Progenitor cell of endocrine pancreas (in vitro differentiated cells): ENCODE data around the gene DIP2C. TPM values are rescaled to one million over a fixed set of nuclear protein-coding genes. Genes with fewer than 3 reads are reported as not detected.

Source experiments
- DNase-seq: peaks from one replicate; pipeline ENCODE4 v3.0.0; 2021; ENCODE audit warnings: low spot score; ENCODE audit not compliant: unreplicated experiment
- H3K27ac Mint-ChIP-seq: 2 replicates; pipeline ENCODE4 v1.8.0; 2021; ENCODE audit warnings: mild to moderate bottlenecking, moderate library complexity, mixed read lengths
- H3K27me3 Mint-ChIP-seq: 2 replicates; pipeline ENCODE4 v1.8.0; 2021; ENCODE audit warnings: mixed read lengths
- H3K36me3 Mint-ChIP-seq: 2 replicates; pipeline ENCODE4 v1.8.0; 2022; ENCODE audit warnings: mixed read lengths; ENCODE audit not compliant: insufficient read depth
- H3K4me1 Mint-ChIP-seq: 2 replicates; pipeline ENCODE4 v1.8.0; 2021; ENCODE audit warnings: low read depth, mixed read lengths
- H3K4me3 Mint-ChIP-seq: 2 replicates; pipeline ENCODE4 v1.8.0; 2021; ENCODE audit warnings: low read depth, mild to moderate bottlenecking, moderate library complexity, mixed read lengths
- H3K9me3 Mint-ChIP-seq: 2 replicates; pipeline ENCODE4 v1.8.0; 2021; ENCODE audit warnings: low read depth, mixed read lengths
- CTCF ChIP-seq: fragments of 200-600 bp; sonication (generic); IDR thresholded peaks from one replicate; pipeline ENCODE4 v1.5.0; 2021; ENCODE audit warnings: antibody characterized with exemption, mild to moderate bottlenecking; ENCODE audit not compliant: unreplicated experiment
- total RNA-seq: library from RNA; stranded (reverse); gene quantifications from 2 replicates; pipeline ENCODE4 v1.2.1, GENCODE V29; 2021

DIP2C gene
- total RNA-seq, 1 donor from 2014 or later: 27.2 TPM

GRCh38 chr10:443459-443858 lies 246.0 kb downstream of the DIP2C start:
- Mint-ChIP-seq H3K27ac (peak overlapping the region; percentile 19), H3K27me3 (no peaks in the 10 kb centered on the region), H3K4me3 (no peak overlapping the region), H3K4me1 (no peaks in the 10 kb centered on the region), H3K36me3 (peaks cover 30% of the 10 kb centered on the region), H3K9me3 (peaks cover 3% of the 10 kb centered on the region)
- TF ChIP-seq CTCF: no peak
- no peak for DNase-seq

GRCh38 chr10:442209-442608 lies 247.3 kb downstream of the DIP2C start:
- no peak overlapping the region for H3K4me3 Mint-ChIP-seq
- TF ChIP-seq CTCF: no peak
- H3K36me3 Mint-ChIP-seq: peaks cover 38% of the 10 kb centered on the region
- no peaks in the 10 kb centered on the region for H3K4me1 Mint-ChIP-seq
- peaks cover 8% of the 10 kb centered on the region for H3K9me3 Mint-ChIP-seq
- H3K27ac Mint-ChIP-seq: no peak overlapping the region
- H3K27me3 Mint-ChIP-seq: no peaks in the 10 kb centered on the region
- no peak for DNase-seq

GRCh38 chr10:441659-442058 lies 247.8 kb downstream of the DIP2C start:
- Mint-ChIP-seq H3K9me3 (peaks cover 9% of the 10 kb centered on the region), H3K27ac (no peak overlapping the region), H3K4me1 (no peaks in the 10 kb centered on the region), H3K4me3 (no peak overlapping the region), H3K36me3 (peaks cover 36% of the 10 kb centered on the region), H3K27me3 (no peaks in the 10 kb centered on the region)
- DNase-seq: no peak
- TF ChIP-seq CTCF: no peak

- Mint-ChIP-seq H3K4me1 (no peaks in the 10 kb centered on the region), H3K27ac (no peak overlapping the region)
- no peak for TF ChIP-seq CTCF
These were observed 249.3 kb downstream of the DIP2C start for GRCh38 chr10:440127-440526.

GRCh38 chr10:437698-438490 lies 251.6 kb downstream of the DIP2C start:
- Mint-ChIP-seq H3K4me3 (no peak overlapping the region), H3K4me1 (no peaks in the 10 kb centered on the region), H3K36me3 (peaks cover 38% of the 10 kb centered on the region), H3K27ac (no peak overlapping the region), H3K27me3 (no peaks in the 10 kb centered on the region), H3K9me3 (peaks cover 6% of the 10 kb centered on the region)
- no peak for TF ChIP-seq CTCF
- DNase-seq: no peak

More at GRCh38 chr10:440127-440526, 249.3 kb downstream of the DIP2C start:
- Mint-ChIP-seq H3K4me3 (no peak overlapping the region), H3K27me3 (no peaks in the 10 kb centered on the region), H3K36me3 (peaks cover 30% of the 10 kb centered on the region), H3K9me3 (peaks cover 9% of the 10 kb centered on the region)
- DNase-seq: no peak
